ENCODE data around the gene RGPD8. TPM values are rescaled to one million over a fixed set of nuclear protein-coding genes. Genes with fewer than 3 reads are reported as not detected.
A peak's percentile ranks its signal among the peaks of the same experiment; 100 is the strongest.

RGPD8 gene
- total and polyA plus RNA-seq, 10 of the 15 experiments (the other 5 are each of a cell fraction or from before 2014, with no cell fraction given) = 0.24 to 9.6 (median 4.2) TPM

GRCh38 chr2:112472547-112473263 lies 39.3 kb upstream of the RGPD8 start (continued):
- TF ChIP-seq, protein P1, sequence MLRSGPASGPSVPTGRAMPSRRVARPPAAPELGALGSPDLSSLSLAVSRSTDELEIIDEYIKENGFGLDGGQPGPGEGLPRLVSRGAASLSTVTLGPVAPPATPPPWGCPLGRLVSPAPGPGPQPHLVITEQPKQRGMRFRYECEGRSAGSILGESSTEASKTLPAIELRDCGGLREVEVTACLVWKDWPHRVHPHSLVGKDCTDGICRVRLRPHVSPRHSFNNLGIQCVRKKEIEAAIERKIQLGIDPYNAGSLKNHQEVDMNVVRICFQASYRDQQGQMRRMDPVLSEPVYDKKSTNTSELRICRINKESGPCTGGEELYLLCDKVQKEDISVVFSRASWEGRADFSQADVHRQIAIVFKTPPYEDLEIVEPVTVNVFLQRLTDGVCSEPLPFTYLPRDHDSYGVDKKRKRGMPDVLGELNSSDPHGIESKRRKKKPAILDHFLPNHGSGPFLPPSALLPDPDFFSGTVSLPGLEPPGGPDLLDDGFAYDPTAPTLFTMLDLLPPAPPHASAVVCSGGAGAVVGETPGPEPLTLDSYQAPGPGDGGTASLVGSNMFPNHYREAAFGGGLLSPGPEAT (IDR thresholded peaks at IDR 0.05; ENCODE audit: low read depth) = no peak

DNA sequence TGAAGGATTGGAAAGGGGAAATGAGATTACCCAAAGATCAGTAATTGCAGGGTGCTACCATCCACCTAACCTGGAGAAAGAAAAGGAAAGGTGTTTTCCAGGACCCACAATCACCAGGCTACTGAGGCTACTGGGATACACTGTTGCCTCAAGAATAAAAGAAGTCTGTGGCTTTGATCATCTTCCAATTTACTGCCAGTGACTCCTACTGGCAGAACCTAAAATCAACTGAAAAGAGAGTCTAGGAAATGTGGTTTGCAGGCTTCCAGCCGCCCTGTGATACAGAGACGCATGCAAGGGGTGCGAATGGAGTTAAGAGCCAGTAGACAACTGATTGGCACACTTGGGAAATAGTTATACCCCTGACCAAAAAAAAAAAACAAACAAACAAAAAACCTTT lies 31.9 kb upstream of the RGPD8 start:
- RAD21 ChIA-PET (ENCODE audit: unreplicated experiment) = no interaction called here
- 52% methylated on average over 3 of the region's 3 CpGs for WGBS (ENCODE audit: insufficient coverage, insufficient replicate concordance, low lambda C conversion rate, missing lambda C conversion rate)
- Histone ChIP-seq H4K20me1 (ENCODE audit: control insufficient read depth, insufficient read depth) (no peaks in the 10 kb centered on the region), H3K9ac (ENCODE audit: control insufficient read depth, insufficient read depth, low read length) (no peak overlapping the region), H3K27ac (ENCODE audit: control insufficient read depth, insufficient read depth) (no peak overlapping the region), H2AFZ (ENCODE audit: control insufficient read depth, low read depth, low read length) (no peak overlapping the region), H3K4me3 (no peak overlapping the region), H3K4me1 (ENCODE audit: control insufficient read depth, insufficient read depth, low read length) (no peaks in the 10 kb centered on the region), H3K27me3 (replicated peaks in 1 of 2; ENCODE audit: control insufficient read depth in 2 of 2, insufficient read depth in 2 of 2, low read length in 1 of 2) (no peaks in the 10 kb centered on the region), H3K79me2 (ENCODE audit: control insufficient read depth, insufficient read depth, low read length) (no peaks in the 10 kb centered on the region), H3K9me3 (replicated peaks; ENCODE audit: control insufficient read depth, insufficient read depth, low read length) (no peaks in the 10 kb centered on the region), H3K4me2 (ENCODE audit: control insufficient read depth, insufficient read depth) (no peak overlapping the region), H3K36me3 (ENCODE audit: control insufficient read depth in 2 of 2, insufficient read depth in 2 of 2, low read length in 1 of 2) (no peaks in the 10 kb centered on the region)
- CTCF ChIA-PET = no interaction called here
- intact Hi-C loops (cut with micrococcal nuclease; ENCODE audit: unreplicated experiment) = no loop called here
- TF ChIP-seq, protein P2, sequence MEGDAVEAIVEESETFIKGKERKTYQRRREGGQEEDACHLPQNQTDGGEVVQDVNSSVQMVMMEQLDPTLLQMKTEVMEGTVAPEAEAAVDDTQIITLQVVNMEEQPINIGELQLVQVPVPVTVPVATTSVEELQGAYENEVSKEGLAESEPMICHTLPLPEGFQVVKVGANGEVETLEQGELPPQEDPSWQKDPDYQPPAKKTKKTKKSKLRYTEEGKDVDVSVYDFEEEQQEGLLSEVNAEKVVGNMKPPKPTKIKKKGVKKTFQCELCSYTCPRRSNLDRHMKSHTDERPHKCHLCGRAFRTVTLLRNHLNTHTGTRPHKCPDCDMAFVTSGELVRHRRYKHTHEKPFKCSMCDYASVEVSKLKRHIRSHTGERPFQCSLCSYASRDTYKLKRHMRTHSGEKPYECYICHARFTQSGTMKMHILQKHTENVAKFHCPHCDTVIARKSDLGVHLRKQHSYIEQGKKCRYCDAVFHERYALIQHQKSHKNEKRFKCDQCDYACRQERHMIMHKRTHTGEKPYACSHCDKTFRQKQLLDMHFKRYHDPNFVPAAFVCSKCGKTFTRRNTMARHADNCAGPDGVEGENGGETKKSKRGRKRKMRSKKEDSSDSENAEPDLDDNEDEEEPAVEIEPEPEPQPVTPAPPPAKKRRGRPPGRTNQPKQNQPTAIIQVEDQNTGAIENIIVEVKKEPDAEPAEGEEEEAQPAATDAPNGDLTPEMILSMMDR (IDR thresholded peaks at IDR 0.05 in 2 of 3, conservative IDR thresholded peaks at IDR 0.05 in 1 of 3; ENCODE audit: control insufficient read depth in 2 of 3, extremely low read depth in 1 of 3, insufficient read depth in 1 of 3, low read depth in 3 of 3, low read length in 3 of 3) = 0 out of 6 replicates have a peak, but pooled peaks of 1 of the 3 experiments have one; percentile 3
- TF ChIP-seq WRNIP1 (IDR thresholded peaks at IDR 0.05; ENCODE audit: borderline replicate concordance, low read depth, low read length) (no peak), HDAC2 (IDR thresholded peaks at IDR 0.05) (no peak)
- no peak for FAIRE-seq
- in situ Hi-C loops (cut with MboI) = no loop called here
- no TSS peak for BruUV-seq (replicated peaks)
- SMC1A ChIA-PET (ENCODE audit: uncharacterized antibody, unreplicated experiment) = interaction anchor here (0.6 kb wide), 1 partner anchor 430 kb away, joined by 3 read pairs; no protein-coding TSS in a partner anchor
- POLR2A ChIA-PET = no interaction called here
- no peak for DNase-seq (ENCODE audit: low read depth, low spot score)
- no peak for ATAC-seq

All from GM12878 (cell line).